NCI-H146 treated with DMSO at 0.1 percent for 48 hours (cell line): Measurements from ENCODE around the gene C3orf20.

ENCODE experiments used
- DNase-seq: peaks from one replicate; lab custom pipeline; 2025; ENCODE audit not compliant: unreplicated experiment; lab: John Stamatoyannopoulos, UW

C3orf20 gene

DNA sequence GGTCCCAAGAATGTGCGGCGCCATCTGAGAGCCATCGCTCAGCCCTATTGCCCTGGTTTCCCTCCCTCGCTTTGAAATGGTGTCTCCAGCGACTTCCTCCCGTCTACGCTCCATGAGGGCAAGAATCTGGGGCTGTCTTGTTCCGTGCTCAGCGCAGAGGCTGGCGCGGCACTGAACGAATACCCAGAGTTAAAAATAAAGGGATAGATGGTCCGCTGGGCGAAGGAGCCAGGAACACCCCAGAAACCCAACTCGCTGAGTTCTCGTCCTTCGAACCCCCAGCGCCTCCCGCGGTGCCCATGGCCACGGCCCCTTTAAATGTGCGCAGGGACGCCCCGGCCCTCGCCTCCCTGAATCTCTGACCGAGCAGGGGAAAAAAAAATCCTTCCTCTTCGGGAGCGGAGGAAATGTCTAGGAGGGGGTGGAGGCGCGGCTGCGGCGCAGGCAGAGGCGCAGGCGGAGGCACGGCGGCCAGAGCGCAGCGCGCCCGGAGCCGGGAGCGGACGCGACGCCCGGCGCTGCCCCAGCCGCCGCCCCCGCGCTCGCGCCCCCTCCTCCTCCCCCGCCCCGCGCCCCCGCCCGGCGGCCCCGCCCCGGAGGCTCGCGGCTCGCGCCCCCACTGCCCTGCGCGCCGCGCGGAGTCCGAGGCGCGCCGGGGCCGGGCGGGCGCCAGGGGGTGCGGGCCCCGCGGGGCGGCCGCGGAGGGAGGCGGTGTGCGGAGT lies 135.3 kb downstream of the C3orf20 start:
- no peak for DNase-seq

- DNase-seq = no peak
Observed at GRCh38 chr3:14810801-14811661, 136.1 kb downstream of the C3orf20 start.

DNA sequence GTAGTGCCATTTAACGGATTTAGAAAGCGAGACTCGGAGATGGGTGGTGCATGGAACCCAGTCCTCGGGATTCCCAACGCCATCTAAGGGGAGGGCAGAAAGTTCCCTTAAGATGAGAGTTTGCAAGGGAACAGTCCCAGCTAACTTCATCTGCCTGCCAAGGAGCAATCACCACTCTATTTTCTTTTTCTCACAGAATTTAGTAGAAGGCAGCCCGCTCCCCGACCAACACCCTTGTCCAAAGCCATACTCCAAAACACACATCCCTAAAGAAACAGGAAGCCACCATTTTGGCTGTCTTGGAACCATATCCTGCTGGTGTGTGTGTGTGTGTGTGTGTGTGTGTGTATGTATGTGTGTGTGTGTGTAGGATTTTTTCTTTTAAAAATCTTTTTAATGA lies 136.7 kb downstream of the C3orf20 start:
- no peak for DNase-seq

DNA sequence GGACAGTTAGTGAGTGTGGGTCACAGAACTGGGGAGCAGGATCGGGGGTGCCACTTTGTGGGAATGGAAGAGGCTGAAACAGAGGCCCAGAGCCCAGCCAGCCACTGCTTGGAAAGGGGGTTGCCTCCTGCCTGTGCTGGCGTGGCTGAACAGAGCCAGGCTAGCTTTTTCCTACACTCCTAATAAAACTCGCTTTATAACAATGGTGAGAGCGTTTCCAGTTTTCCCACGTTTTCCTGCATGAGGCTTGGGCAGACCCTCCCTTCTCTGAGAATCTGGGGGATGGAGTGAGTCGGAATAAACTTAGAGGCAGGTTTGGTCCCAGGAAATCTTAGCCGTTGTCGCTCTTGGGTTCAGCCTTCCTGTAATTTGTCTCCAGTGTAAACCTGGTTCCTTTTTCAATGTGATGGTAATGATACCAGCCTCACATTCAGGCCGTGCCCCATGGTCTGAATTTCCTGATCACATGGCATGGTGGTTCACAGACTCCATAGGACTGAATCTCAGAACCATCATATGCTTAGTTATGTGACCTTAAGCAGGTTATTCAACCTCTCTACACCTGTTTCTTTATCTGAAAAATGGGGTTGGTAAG lies 137.4 kb downstream of the C3orf20 start:
- DNase-seq = no peak

- DNase-seq = no peak
Observed at GRCh38 chr3:14814411-14814871, 139.5 kb downstream of the C3orf20 start.

- DNase-seq = no peak
Observed at GRCh38 chr3:14816359-14816758, 141.4 kb downstream of the C3orf20 start.

DNA sequence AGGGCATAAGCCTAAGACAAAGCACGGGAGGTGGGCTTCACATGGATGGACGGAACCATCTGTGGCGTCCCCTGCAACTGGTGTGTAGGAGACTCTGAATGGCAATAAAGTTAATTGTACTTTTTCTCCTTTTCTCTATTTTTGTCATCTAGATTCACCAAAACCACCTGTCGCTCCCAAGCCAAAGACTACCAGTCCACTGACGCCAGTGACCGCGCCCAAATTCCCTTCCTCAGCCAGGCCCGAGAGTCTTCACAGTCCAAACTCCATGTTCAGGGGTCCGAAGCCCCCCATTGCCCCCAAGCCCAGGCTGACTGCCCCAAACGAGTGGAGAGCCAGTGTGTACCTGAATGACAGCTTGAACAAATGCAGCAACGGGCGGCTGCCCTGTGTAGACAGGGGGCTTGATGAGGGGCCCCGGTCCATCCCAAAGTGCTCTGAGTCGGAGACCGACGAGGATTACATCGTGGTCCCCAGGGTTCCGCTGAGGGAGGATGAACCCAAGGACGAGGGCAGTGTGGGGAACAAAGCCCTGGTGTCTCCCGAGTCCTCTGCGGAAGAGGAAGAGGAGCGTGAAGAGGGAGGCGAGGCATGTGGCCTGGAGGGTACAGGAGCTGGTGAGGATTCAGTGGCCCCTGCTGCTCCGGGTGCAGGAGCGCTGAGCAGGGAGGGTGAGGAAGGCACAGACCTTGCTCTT lies 144.0 kb downstream of the C3orf20 start, which contains the start of gene FGD5:
TSS of gene FGD5 (plus strand) at position 159 of the 697 bp plus-strand sequence. CDS start at position 269, 110 bp downstream.
- no peak for DNase-seq

- DNase-seq = no peak
Observed at GRCh38 chr3:14819671-14820070, 144.7 kb downstream of the C3orf20 start.

DNA sequence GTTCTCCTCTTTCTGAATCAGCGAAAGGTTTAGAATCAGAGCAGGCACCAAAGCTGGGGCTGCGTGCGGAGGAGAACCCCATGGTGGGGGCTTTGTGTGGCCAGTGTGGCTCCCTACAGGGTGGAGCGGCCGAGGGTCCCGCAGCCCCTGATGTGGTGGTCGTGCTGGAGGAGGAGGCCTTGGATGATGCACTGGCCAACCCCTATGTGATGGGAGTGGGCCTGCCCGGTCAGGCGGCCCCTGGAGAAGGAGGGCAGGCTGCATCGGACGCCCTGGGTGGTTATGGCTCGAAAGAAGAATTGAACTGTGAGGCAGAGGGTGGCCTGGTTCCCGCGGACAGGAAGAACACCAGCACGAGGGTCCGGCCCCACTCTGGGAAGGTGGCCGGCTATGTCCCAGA lies 145.2 kb downstream of the C3orf20 start:
- DNase-seq = no peak

DNA sequence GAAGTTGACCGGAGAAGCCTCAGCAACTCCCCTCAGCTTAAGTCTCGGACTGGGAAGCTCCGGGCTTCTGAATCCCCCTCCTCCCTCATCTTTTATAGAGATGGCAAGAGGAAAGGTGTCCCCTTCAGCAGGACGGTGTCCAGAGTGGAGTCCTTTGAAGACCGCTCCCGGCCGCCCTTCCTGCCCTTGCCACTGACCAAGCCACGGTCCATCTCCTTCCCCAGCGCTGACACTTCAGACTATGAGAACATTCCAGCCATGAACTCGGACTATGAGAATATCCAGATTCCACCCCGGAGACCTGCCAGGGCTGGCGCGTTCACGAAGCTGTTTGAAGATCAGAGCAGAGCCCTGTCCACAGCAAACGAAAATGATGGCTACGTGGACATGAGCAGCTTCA lies 146.2 kb downstream of the C3orf20 start:
- DNase-seq = no peak

GRCh38 chr3:14822134-14822533 lies 147.2 kb downstream of the C3orf20 start:
- no peak for DNase-seq
